Measurements from ENCODE around the gene TBL3.

GRCh38 chr16:2027024-2028010 is 55.5 kb downstream of the TBL3 start:
- TF ChIP-seq CTCF (IDR thresholded peaks at IDR 0.05; ENCODE audit: low read depth, low read length) (no peak), POLR2A (IDR thresholded peaks at IDR 0.05; ENCODE audit: extremely low read depth, insufficient read length) (no peak), MYC (IDR thresholded peaks at IDR 0.05; ENCODE audit: low read depth, low read length) (no peak)

Measured in NB4 (cell line).